ENCODE measurements around the gene PACSIN1.

GRCh38 chr6:34486106-34486740 lies 20.3 kb downstream of the PACSIN1 start:
- TF ChIP-seq EP300 (IDR thresholded peaks at IDR 0.05): no peak
- TF ChIP-seq, protein P1, sequence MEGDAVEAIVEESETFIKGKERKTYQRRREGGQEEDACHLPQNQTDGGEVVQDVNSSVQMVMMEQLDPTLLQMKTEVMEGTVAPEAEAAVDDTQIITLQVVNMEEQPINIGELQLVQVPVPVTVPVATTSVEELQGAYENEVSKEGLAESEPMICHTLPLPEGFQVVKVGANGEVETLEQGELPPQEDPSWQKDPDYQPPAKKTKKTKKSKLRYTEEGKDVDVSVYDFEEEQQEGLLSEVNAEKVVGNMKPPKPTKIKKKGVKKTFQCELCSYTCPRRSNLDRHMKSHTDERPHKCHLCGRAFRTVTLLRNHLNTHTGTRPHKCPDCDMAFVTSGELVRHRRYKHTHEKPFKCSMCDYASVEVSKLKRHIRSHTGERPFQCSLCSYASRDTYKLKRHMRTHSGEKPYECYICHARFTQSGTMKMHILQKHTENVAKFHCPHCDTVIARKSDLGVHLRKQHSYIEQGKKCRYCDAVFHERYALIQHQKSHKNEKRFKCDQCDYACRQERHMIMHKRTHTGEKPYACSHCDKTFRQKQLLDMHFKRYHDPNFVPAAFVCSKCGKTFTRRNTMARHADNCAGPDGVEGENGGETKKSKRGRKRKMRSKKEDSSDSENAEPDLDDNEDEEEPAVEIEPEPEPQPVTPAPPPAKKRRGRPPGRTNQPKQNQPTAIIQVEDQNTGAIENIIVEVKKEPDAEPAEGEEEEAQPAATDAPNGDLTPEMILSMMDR (IDR thresholded peaks at IDR 0.05): no peak

All from stomach (tissue), 4 donors.